Neural progenitor cell (in vitro differentiated cells): Measurements from ENCODE around the gene GTF2F2. TPM values are rescaled to one million over a fixed set of nuclear protein-coding genes. Genes with fewer than 3 reads are reported as not detected.

Source experiments
- DNase-seq: peaks from one replicate; pipeline ENCODE4 v3.0.0-alpha.2; 2016; ENCODE audit warnings: low spot score
- H2AFZ ChIP-seq: fragments of 200-600 bp; sonication (generic); replicated peaks from 2 replicates; pipeline ENCODE4 v1.6.1; 2016; ENCODE audit warnings: antibody characterized with exemption
- H3F3A ChIP-seq: fragments of 200-600 bp; sonication (generic); 2 replicates; pipeline ENCODE4 v1.6.1; 2016; ENCODE audit warnings: antibody characterized with exemption, low read depth
- H3K27ac ChIP-seq: fragments of 200-600 bp; sonication (generic); 2 replicates; pipeline ENCODE4 v1.5.1; 2016; ENCODE audit warnings: mild to moderate bottlenecking
- H3K27me3 ChIP-seq: fragments of 200-600 bp; sonication (generic); 2 replicates; pipeline ENCODE4 v1.6.1; 2016; ENCODE audit warnings: mild to moderate bottlenecking, moderate library complexity
- H3K36me3 ChIP-seq: fragments of 200-600 bp; sonication (generic); 2 replicates; pipeline ENCODE4 v1.5.1; 2016
- H3K4me1 ChIP-seq: fragments of 200-600 bp; sonication (generic); 2 replicates; pipeline ENCODE4 v1.6.1; 2016; ENCODE audit warnings: mixed run types
- H3K4me2 ChIP-seq: fragments of 200-600 bp; sonication (generic); 2 replicates; pipeline ENCODE4 v1.6.1; 2016
- H3K4me3 ChIP-seq: fragments of 200-600 bp; sonication (generic); 2 replicates; pipeline ENCODE4 v1.5.1; 2016
- H3K79me2 ChIP-seq: fragments of 200-600 bp; sonication (generic); 2 replicates; pipeline ENCODE4 v1.6.1; 2016; ENCODE audit warnings: low read depth
- H3K9ac ChIP-seq: fragments of 200-600 bp; sonication (generic); 2 replicates; pipeline ENCODE4 v1.6.1; 2016
- H3K9me3 ChIP-seq: fragments of 200-600 bp; sonication (generic); 2 replicates; pipeline ENCODE4 v1.5.1; 2016; ENCODE audit warnings: low read depth
- H4K20me1 ChIP-seq: fragments of 200-600 bp; sonication (generic); 2 replicates; pipeline ENCODE4 v1.6.1; 2016; ENCODE audit warnings: low read depth
- H3K27ac Mint-ChIP-seq: 3 replicates; pipeline ENCODE4 v1.8.0; 2021; ENCODE audit warnings: mixed read lengths
- H3K27me3 Mint-ChIP-seq: 2 replicates; pipeline ENCODE4 v1.8.0; 2022; ENCODE audit warnings: low read depth, mild to moderate bottlenecking, inconsistent platforms, moderate library complexity, mixed read lengths; ENCODE audit not compliant: insufficient read depth
- H3K36me3 Mint-ChIP-seq: 3 replicates; pipeline ENCODE4 v1.8.0; 2021; ENCODE audit warnings: mixed read lengths
- H3K4me1 Mint-ChIP-seq: 3 replicates; pipeline ENCODE4 v1.8.0; 2021; ENCODE audit warnings: mixed read lengths
- H3K4me3 Mint-ChIP-seq: 3 replicates; pipeline ENCODE4 v1.8.0; 2021; ENCODE audit warnings: mild to moderate bottlenecking, moderate library complexity, mixed read lengths
- H3K9me3 Mint-ChIP-seq: 3 replicates; pipeline ENCODE4 v1.8.0; 2020; ENCODE audit warnings: mixed read lengths
- CTCF ChIP-seq: fragments of 200-600 bp; sonication (generic); IDR thresholded peaks from 2 replicates; pipeline ENCODE4 v1.5.1; 2017; ENCODE audit warnings: antibody characterized with exemption, mild to moderate bottlenecking
- EZH2 ChIP-seq: fragments of 200-600 bp; sonication (generic); IDR thresholded peaks from 2 replicates; pipeline ENCODE4 v1.6.1; 2017; ENCODE audit warnings: antibody characterized with exemption, mild to moderate bottlenecking, moderate library complexity
- EZH2phosphoT487 ChIP-seq: fragments of 200-600 bp; sonication (generic); IDR thresholded peaks from 2 replicates; pipeline ENCODE4 v1.6.1; 2017; ENCODE audit warnings: antibody characterized with exemption
- total RNA-seq: library from RNA; depleted of rRNA; stranded (reverse); fragments of >200 nt; gene quantifications from 2 replicates; pipeline ENCODE4 v1.2.3, GENCODE V29; 2015; ENCODE audit warnings: low replicate concordance

Gene GTF2F2
- total RNA-seq, 1 donor from 2014 or later = 54.1 TPM

- peaks cover 8% of the 10 kb centered on the region for H3K36me3 Mint-ChIP-seq
- H3K4me1 Mint-ChIP-seq = no peaks in the 10 kb centered on the region
- Histone ChIP-seq H3K4me3 (no peak overlapping the region), H3K9ac (no peak overlapping the region), H3F3A (no peaks in the 10 kb centered on the region), H3K9me3 (no peaks in the 10 kb centered on the region), H3K4me2 (no peak overlapping the region), H3K4me1 (no peaks in the 10 kb centered on the region), H3K27me3 (no peaks in the 10 kb centered on the region), H4K20me1 (no peaks in the 10 kb centered on the region), H3K36me3 (no peaks in the 10 kb centered on the region), H2AFZ (no peak overlapping the region), H3K79me2 (no peaks in the 10 kb centered on the region), H3K27ac (no peak overlapping the region)
- no peaks in the 10 kb centered on the region for H3K27me3 Mint-ChIP-seq
- no peak overlapping the region for H3K4me3 Mint-ChIP-seq
- TF ChIP-seq EZH2phosphoT487 (no peak), CTCF (no peak), EZH2 (no peak)
- H3K9me3 Mint-ChIP-seq = no peaks in the 10 kb centered on the region
- DNase-seq = no peak
- no peak overlapping the region for H3K27ac Mint-ChIP-seq
These were observed 42.5 kb downstream of the GTF2F2 start for GRCh38 chr13:45162821-45163220.

- Mint-ChIP-seq H3K27ac (no peak overlapping the region), H3K27me3 (no peaks in the 10 kb centered on the region), H3K36me3 (peaks cover 14% of the 10 kb centered on the region), H3K4me3 (no peak overlapping the region), H3K9me3 (no peaks in the 10 kb centered on the region), H3K4me1 (no peaks in the 10 kb centered on the region)
- H3K4me3 ChIP-seq = no peak overlapping the region
- no peaks in the 10 kb centered on the region for H3F3A ChIP-seq
- no peak overlapping the region for H3K9ac ChIP-seq
- no peak overlapping the region for H3K27ac ChIP-seq
- no peak for DNase-seq
- H3K9me3 ChIP-seq = no peaks in the 10 kb centered on the region
- peaks cover 3% of the 10 kb centered on the region for H3K79me2 ChIP-seq
- H3K36me3 ChIP-seq = no peaks in the 10 kb centered on the region
- H3K27me3 ChIP-seq = no peaks in the 10 kb centered on the region
- TF ChIP-seq EZH2phosphoT487 (no peak), EZH2 (no peak), CTCF (no peak)
- H4K20me1 ChIP-seq = no peaks in the 10 kb centered on the region
- no peak overlapping the region for H2AFZ ChIP-seq
- H3K4me1 ChIP-seq = no peaks in the 10 kb centered on the region
- H3K4me2 ChIP-seq = no peak overlapping the region
These were observed 46.5 kb downstream of the GTF2F2 start for GRCh38 chr13:45166858-45167257.

- H3K27ac ChIP-seq = no peak overlapping the region
- H3K27me3 ChIP-seq = no peaks in the 10 kb centered on the region
- no peak overlapping the region for H3K4me2 ChIP-seq
- H3F3A ChIP-seq = no peaks in the 10 kb centered on the region
- H3K27me3 Mint-ChIP-seq = no peaks in the 10 kb centered on the region
- TF ChIP-seq EZH2 = no peak
- no peak for TF ChIP-seq EZH2phosphoT487
- no peak for TF ChIP-seq CTCF
- H3K79me2 ChIP-seq = peaks cover 7% of the 10 kb centered on the region
- H3K27ac Mint-ChIP-seq = no peak overlapping the region
- H3K9me3 Mint-ChIP-seq = no peaks in the 10 kb centered on the region
- H3K4me1 ChIP-seq = no peaks in the 10 kb centered on the region
- no peak overlapping the region for H3K9ac ChIP-seq
- no peak overlapping the region for H3K4me3 Mint-ChIP-seq
- no peaks in the 10 kb centered on the region for H4K20me1 ChIP-seq
- no peaks in the 10 kb centered on the region for H3K4me1 Mint-ChIP-seq
- no peak for DNase-seq
- no peaks in the 10 kb centered on the region for H3K36me3 ChIP-seq
- H3K36me3 Mint-ChIP-seq = peaks cover 23% of the 10 kb centered on the region
- no peaks in the 10 kb centered on the region for H3K9me3 ChIP-seq
- H3K4me3 ChIP-seq = no peak overlapping the region
- H2AFZ ChIP-seq = no peak overlapping the region
These were observed 47.6 kb downstream of the GTF2F2 start for GRCh38 chr13:45167611-45168554.
